SK-N-DZ (cell line): ENCODE measurements around the gene SP2.

ENCODE experiments used
- DNase-seq: peaks from one replicate; pipeline ENCODE4 v3.0.0-alpha.2; 2015; ENCODE audit warnings: low spot score

Gene SP2

DNA sequence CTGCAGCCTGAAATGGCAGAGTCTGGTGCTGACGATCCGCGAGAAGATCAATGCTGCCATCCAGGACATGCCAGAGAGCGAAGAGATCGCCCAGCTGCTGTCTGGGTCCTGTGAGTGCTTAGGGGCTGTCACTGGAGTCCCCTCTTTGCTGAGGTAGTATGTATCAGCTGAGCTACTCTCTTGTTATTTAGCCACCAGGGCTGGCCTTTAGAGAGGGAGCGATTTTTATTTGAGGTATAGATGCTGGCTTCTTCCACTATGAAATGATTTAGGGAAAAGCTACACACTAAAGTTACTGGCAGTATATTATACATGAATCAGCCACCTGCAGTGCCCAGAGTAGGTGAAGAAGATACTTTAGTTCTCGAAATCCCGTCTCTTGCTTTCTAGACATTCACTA is 77.5 kb downstream of the SP2 start:
- DNase-seq, result no peak

DNA sequence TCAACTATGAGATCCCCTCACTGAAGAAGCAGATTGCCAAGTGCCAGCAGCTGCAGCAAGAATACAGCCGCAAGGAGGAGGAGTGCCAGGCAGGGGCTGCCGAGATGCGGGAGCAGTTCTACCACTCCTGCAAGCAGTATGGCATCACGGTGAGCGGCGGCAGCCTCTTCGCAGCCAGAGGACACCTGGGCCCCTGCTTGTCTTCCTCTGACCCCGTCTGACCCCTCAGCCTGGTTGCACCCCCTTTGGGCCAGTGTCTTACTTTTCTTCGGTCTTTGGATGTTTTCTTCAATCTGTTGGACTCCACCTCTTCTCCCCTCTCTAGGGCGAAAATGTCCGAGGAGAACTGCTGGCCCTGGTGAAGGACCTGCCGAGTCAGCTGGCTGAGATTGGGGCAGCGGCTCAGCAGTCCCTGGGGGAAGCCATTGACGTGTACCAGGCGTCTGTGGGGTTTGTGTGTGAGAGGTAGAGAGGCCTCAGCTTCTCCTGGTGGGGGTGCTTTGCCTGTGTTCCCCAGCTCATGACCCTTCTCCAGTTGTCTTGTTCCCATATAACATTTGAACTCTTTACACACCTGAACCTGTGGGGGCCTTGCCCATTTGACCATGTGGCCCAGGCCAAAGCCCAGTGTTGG is 79.3 kb downstream of the SP2 start:
- no peak for DNase-seq

DNA sequence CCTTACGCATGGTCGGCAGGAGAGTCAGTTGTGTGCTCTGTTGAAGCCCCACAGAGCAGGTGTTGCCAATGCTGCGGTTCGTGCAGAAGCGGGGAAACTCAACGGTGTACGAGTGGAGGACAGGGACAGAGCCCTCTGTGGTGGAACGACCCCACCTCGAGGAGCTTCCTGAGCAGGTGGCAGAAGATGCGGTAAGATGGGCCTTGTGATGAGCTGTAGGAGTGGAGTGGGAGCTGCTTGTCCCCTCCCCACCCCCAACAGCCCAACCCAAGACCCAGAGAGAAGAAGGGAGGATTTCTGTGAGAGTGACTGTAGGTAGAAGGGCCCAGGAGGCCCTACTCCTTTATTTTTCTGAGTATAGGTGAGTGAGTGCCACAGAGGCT is 79.8 kb downstream of the SP2 start:
- DNase-seq, result no peak

DNA sequence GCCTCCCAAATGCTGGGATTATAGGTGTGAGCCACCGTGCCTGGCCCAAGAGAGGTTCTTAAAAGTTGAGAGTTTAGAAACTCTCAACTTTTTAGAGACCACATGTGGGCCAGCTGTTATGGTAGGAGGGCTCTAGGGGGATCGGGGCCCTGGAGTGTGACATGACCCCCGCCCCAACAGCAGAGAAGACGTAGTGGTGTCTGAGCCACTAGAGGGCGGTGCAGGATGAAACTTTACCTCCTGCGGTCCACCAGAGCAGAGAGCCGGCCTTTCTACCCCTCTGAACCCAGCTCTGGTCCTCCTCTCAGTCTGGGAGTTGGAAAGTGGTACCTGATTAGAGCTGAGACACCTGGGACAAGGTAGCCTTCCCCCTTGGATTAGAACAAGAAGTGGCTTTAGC is 82.3 kb downstream of the SP2 start:
- peak; percentile 86 for DNase-seq
